H9 (cell line): ENCODE data around the gene ST13. TPM values are rescaled to one million over a fixed set of nuclear protein-coding genes. Genes with fewer than 3 reads are reported as not detected.

ENCODE experiments used
- DNase-seq: peaks from one replicate; pipeline ENCODE4 v3.0.0-alpha.2; 2017
- H2AFZ ChIP-seq: one replicate; pipeline ENCODE4 v1.6.1; 2013; ENCODE audit warnings: mild to moderate bottlenecking, low read length, control low read depth, moderate library complexity
- H2AK5ac ChIP-seq: 2 replicates; pipeline ENCODE4 v1.6.1; 2013; ENCODE audit warnings: low read length, control low read depth, mixed read lengths; ENCODE audit not compliant: insufficient read length
- H2BK120ac ChIP-seq: one replicate; pipeline ENCODE4 v1.6.1; 2013; ENCODE audit warnings: low read depth, mild to moderate bottlenecking, low read length, control low read depth, inconsistent platforms; ENCODE audit not compliant: poor library complexity, severe bottlenecking
- H2BK12ac ChIP-seq: 2 replicates; pipeline ENCODE4 v1.6.1; 2013; ENCODE audit warnings: low read length, control low read depth, mixed read lengths, low read depth; ENCODE audit not compliant: insufficient read length
- H2BK15ac ChIP-seq: 2 replicates; pipeline ENCODE4 v1.6.1; 2013; ENCODE audit warnings: low read depth, low read length, control low read depth
- H2BK20ac ChIP-seq: one replicate; pipeline ENCODE4 v1.6.1; 2013; ENCODE audit warnings: low read depth, mild to moderate bottlenecking, low read length, control low read depth, inconsistent platforms; ENCODE audit not compliant: poor library complexity, severe bottlenecking
- H2BK5ac ChIP-seq: 2 replicates; pipeline ENCODE4 v1.6.1; 2013; ENCODE audit warnings: low read length, control low read depth, mixed read lengths; ENCODE audit not compliant: insufficient read length
- H3K14ac ChIP-seq: 2 replicates; pipeline ENCODE4 v1.6.1; 2013; ENCODE audit warnings: low read length, control low read depth; ENCODE audit not compliant: insufficient read depth
- H3K18ac ChIP-seq: 2 replicates; pipeline ENCODE4 v1.6.1; 2013; ENCODE audit warnings: low read depth, mild to moderate bottlenecking, mixed read lengths, low read length, control low read depth; ENCODE audit not compliant: insufficient read length
- H3K23ac ChIP-seq: 2 replicates; pipeline ENCODE4 v1.6.1; 2013; ENCODE audit warnings: low read length, control low read depth, mixed read lengths, low read depth; ENCODE audit not compliant: insufficient read length
- H3K23me2 ChIP-seq: 2 replicates; pipeline ENCODE4 v1.6.1; 2013; ENCODE audit warnings: low read depth, mild to moderate bottlenecking, mixed read lengths, low read length, control low read depth; ENCODE audit not compliant: insufficient read length, poor library complexity, severe bottlenecking
- H3K27ac ChIP-seq: 2 replicates; pipeline ENCODE4 v1.5.1; 2013; ENCODE audit warnings: low read length, control low read depth, mixed read lengths, low read depth; ENCODE audit not compliant: insufficient read length
- H3K27me3 ChIP-seq: 2 replicates; pipeline ENCODE4 v1.6.1; 2013; ENCODE audit warnings: low read length, control low read depth, inconsistent platforms; ENCODE audit not compliant: insufficient read depth
- H3K4ac ChIP-seq: 2 replicates; pipeline ENCODE4 v1.6.1; 2013; ENCODE audit warnings: low read depth, mild to moderate bottlenecking, control low read depth, inconsistent platforms, low read length, moderate library complexity
- H3K4me1 ChIP-seq: 2 replicates; pipeline ENCODE4 v1.6.1; 2013; ENCODE audit warnings: low read length, control low read depth, inconsistent platforms; ENCODE audit not compliant: insufficient read depth
- H3K4me2 ChIP-seq: 2 replicates; pipeline ENCODE4 v1.6.1; 2013; ENCODE audit warnings: low read length, control low read depth, mixed read lengths; ENCODE audit not compliant: insufficient read length, insufficient read depth
- H3K56ac ChIP-seq: 2 replicates; pipeline ENCODE4 v1.6.1; 2013; ENCODE audit warnings: low read depth, mild to moderate bottlenecking, mixed read lengths, low read length, control low read depth; ENCODE audit not compliant: insufficient read length
- H3K79me1 ChIP-seq: 2 replicates; pipeline ENCODE4 v1.6.1; 2013; ENCODE audit warnings: low read depth, mild to moderate bottlenecking, moderate library complexity, low read length, control low read depth, inconsistent platforms; ENCODE audit not compliant: insufficient read depth, poor library complexity, severe bottlenecking
- H3K79me2 ChIP-seq: 2 replicates; pipeline ENCODE4 v1.6.1; 2013; ENCODE audit warnings: low read length, control low read depth, inconsistent platforms; ENCODE audit not compliant: insufficient read depth
- H3K9ac ChIP-seq: 2 replicates; pipeline ENCODE4 v1.6.1; 2013; ENCODE audit warnings: low read length, control low read depth, mixed read lengths; ENCODE audit not compliant: insufficient read length; ENCODE audit errors: extremely low read depth
- H3K9me3 ChIP-seq: one replicate; pipeline ENCODE4 v1.6.1; 2013; ENCODE audit warnings: low read depth, low read length, inconsistent platforms; ENCODE audit not compliant: control insufficient read depth
- H3T11ph ChIP-seq: one replicate; pipeline ENCODE4 v1.6.1; 2013; ENCODE audit warnings: mild to moderate bottlenecking, low read length, control low read depth, inconsistent platforms
- H4K20me1 ChIP-seq: one replicate; pipeline ENCODE4 v1.6.1; 2013; ENCODE audit not compliant: control insufficient read depth, insufficient read length, insufficient read depth
- H4K5ac ChIP-seq: 2 replicates; pipeline ENCODE4 v1.6.1; 2013; ENCODE audit warnings: low read depth, mild to moderate bottlenecking, mixed read lengths, low read length, control low read depth; ENCODE audit not compliant: insufficient read length
- H4K8ac ChIP-seq: replicated peaks from 2 replicates; pipeline ENCODE4 v1.6.1; 2013; ENCODE audit warnings: low read length, control low read depth, mixed read lengths, low read depth; ENCODE audit not compliant: insufficient read length
- H4K91ac ChIP-seq: 2 replicates; pipeline ENCODE4 v1.6.1; 2013; ENCODE audit warnings: low read depth, mild to moderate bottlenecking, moderate library complexity, mixed read lengths, low read length, control low read depth; ENCODE audit not compliant: insufficient read length
- H3K27ac Mint-ChIP-seq, 3 experiments: 2 replicates in 2 of 3; 3 replicates in 1 of 3; pipeline ENCODE4 v1.8.0; 2020 to 2021; ENCODE audit warnings: mixed read lengths in 3 of 3, mild to moderate bottlenecking in 1 of 3, moderate library complexity in 1 of 3
- H3K27me3 Mint-ChIP-seq: 2 replicates; pipeline ENCODE4 v1.8.0; 2021; ENCODE audit warnings: low read depth, mild to moderate bottlenecking, moderate library complexity, mixed read lengths
- H3K36me3 Mint-ChIP-seq, 3 experiments: 2 replicates in 2 of 3; 3 replicates in 1 of 3; pipeline ENCODE4 v1.8.0; 2020 to 2021; ENCODE audit warnings: low read depth in 3 of 3, mixed read lengths in 3 of 3; ENCODE audit not compliant: insufficient read depth in 1 of 3
- H3K4me1 Mint-ChIP-seq, 2 experiments: 2 replicates each; pipeline ENCODE4 v1.8.0; 2020; ENCODE audit warnings: mixed read lengths in 2 of 2
- H3K4me3 Mint-ChIP-seq, 2 experiments: 2 replicates in 1 of 2; 3 replicates in 1 of 2; pipeline ENCODE4 v1.8.0; 2020 to 2021; ENCODE audit warnings: mild to moderate bottlenecking in 2 of 2, mixed read lengths in 2 of 2, moderate library complexity in 1 of 2
- H3K9me3 Mint-ChIP-seq, 2 experiments: 2 replicates in 1 of 2; 3 replicates in 1 of 2; pipeline ENCODE4 v1.8.0; 2020; ENCODE audit warnings: mild to moderate bottlenecking in 2 of 2, mixed read lengths in 2 of 2, moderate library complexity in 1 of 2
- WGBS: extraction: QIAGEN DNeasy Blood & Tissue Kit; methylation state at CpG from one replicate; pipeline ENCODE4 v1.1.7; 2013; ENCODE audit warnings: missing lambda C conversion rate, low lambda C conversion rate, mixed read lengths; ENCODE audit not compliant: insufficient read length; ENCODE audit errors: extremely low coverage; 5-methylcytosine and 5-hydroxymethylcytosine counted together
- total RNA-seq: library from RNA; stranded (reverse); gene quantifications from 2 replicates; pipeline ENCODE4 v1.2.1, GENCODE V29; 2021
- TF ChIP-seq, protein P1 (sequence below): fragments of 200-600 bp; sonication (generic); conservative IDR thresholded peaks from 3 replicates; pipeline ENCODE4 v1.8.0; 2021; ENCODE audit warnings: antibody characterized with exemption, mild to moderate bottlenecking

The ST13 gene
- total RNA-seq, 1 experiment from 2014 or later = 353 TPM

DNA sequence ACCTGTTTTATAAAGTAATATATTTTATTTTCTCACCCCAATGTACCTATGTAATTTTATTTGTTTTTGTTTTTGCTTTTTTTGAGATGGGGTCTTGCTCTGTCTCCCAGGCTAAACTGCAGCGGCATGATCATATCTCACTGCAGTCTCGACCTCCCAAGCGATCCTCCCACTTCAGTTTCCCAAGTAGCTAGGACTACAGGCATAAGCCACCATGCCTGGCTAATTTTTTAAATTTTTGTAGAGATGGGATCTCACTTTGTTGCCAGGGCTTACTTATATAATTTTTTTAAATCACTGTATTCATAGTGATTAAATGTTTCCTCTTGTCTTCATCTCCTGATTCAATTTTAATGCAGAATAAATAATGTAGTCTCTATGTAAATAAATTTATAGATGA lies 18.7 kb upstream of the ST13 start:
- no peak overlapping the region for H3K4ac ChIP-seq
- H2AK5ac ChIP-seq = no peak overlapping the region
- no peaks in the 10 kb centered on the region for H3K9me3 Mint-ChIP-seq

More for the DNA sequence above, 18.7 kb upstream of the ST13 start:
- no peak overlapping the region for H3K9ac ChIP-seq
- no peaks in the 10 kb centered on the region for H3K27me3 Mint-ChIP-seq
- no peak overlapping the region for H2AFZ ChIP-seq
- H3K27ac ChIP-seq = no peak overlapping the region
- no peak overlapping the region for H4K8ac ChIP-seq
- H3K18ac ChIP-seq = no peak overlapping the region
- H3K56ac ChIP-seq = no peak overlapping the region
- no peak overlapping the region for H3T11ph ChIP-seq
- no peaks in the 10 kb centered on the region for H3K23me2 ChIP-seq
- H3K79me2 ChIP-seq = no peaks in the 10 kb centered on the region
- H3K4me3 Mint-ChIP-seq = no peak overlapping the region
- H3K27me3 ChIP-seq = no peaks in the 10 kb centered on the region
- peaks cover 2 to 9% (median 4%) of the 10 kb centered on the region in 3 experiments; a peak in 5 of 7 replicates for H3K36me3 Mint-ChIP-seq
- H3K4me1 Mint-ChIP-seq = no peaks in the 10 kb centered on the region
- no peak overlapping the region for H4K91ac ChIP-seq
- no peak overlapping the region for H2BK15ac ChIP-seq
- no peak overlapping the region for H3K27ac Mint-ChIP-seq
- H4K5ac ChIP-seq = no peak overlapping the region
- TF ChIP-seq, protein P1, sequence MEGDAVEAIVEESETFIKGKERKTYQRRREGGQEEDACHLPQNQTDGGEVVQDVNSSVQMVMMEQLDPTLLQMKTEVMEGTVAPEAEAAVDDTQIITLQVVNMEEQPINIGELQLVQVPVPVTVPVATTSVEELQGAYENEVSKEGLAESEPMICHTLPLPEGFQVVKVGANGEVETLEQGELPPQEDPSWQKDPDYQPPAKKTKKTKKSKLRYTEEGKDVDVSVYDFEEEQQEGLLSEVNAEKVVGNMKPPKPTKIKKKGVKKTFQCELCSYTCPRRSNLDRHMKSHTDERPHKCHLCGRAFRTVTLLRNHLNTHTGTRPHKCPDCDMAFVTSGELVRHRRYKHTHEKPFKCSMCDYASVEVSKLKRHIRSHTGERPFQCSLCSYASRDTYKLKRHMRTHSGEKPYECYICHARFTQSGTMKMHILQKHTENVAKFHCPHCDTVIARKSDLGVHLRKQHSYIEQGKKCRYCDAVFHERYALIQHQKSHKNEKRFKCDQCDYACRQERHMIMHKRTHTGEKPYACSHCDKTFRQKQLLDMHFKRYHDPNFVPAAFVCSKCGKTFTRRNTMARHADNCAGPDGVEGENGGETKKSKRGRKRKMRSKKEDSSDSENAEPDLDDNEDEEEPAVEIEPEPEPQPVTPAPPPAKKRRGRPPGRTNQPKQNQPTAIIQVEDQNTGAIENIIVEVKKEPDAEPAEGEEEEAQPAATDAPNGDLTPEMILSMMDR = no peak
- H3K9me3 ChIP-seq = no peaks in the 10 kb centered on the region
- H2BK120ac ChIP-seq = no peak overlapping the region
- no peak overlapping the region for H2BK12ac ChIP-seq
- H3K14ac ChIP-seq = no peak overlapping the region
- H3K4me1 ChIP-seq = no peaks in the 10 kb centered on the region
- no peaks in the 10 kb centered on the region for H4K20me1 ChIP-seq
- no peak overlapping the region for H3K4me2 ChIP-seq
- DNase-seq = no peak
- H3K23ac ChIP-seq = no peak overlapping the region
- no peak overlapping the region for H2BK20ac ChIP-seq
- WGBS = no CpG with 5 or more reads among the region's 3 CpGs
- no peaks in the 10 kb centered on the region for H3K79me1 ChIP-seq
- no peak overlapping the region for H2BK5ac ChIP-seq
